PFSK-1 (cell line): ENCODE data around the gene B3GLCT.

Experiments used
- FOXP2 ChIP-seq: optimal IDR thresholded peaks from 2 replicates; pipeline ENCODE3; 2011; ENCODE audit warnings: borderline replicate concordance, control low read depth, inconsistent platforms; ENCODE audit not compliant: insufficient read depth; ENCODE audit errors: extremely low read length, extremely low read depth
- POLR2AphosphoS5 ChIP-seq: IDR thresholded peaks from 2 replicates; pipeline ENCODE4 v1.6.1; 2012; ENCODE audit warnings: low read depth, mild to moderate bottlenecking, control low read depth, low read length, moderate library complexity
- SIN3A ChIP-seq: IDR thresholded peaks from 2 replicates; pipeline ENCODE4 v1.6.1; 2012; ENCODE audit warnings: mild to moderate bottlenecking, low read length, moderate library complexity, borderline replicate concordance; ENCODE audit not compliant: insufficient read depth
- TAF1 ChIP-seq: IDR thresholded peaks from 2 replicates; pipeline ENCODE4 v1.6.1; 2012; ENCODE audit warnings: low read length, control low read depth, borderline replicate concordance; ENCODE audit not compliant: insufficient read depth
- TF ChIP-seq, protein P1 (sequence below), 2 experiments: IDR thresholded peaks; 2 replicates each; pipeline versions ENCODE4 v1.6.1 to v1.8.0; 2011 to 2012; ENCODE audit warnings: low read depth in 2 of 2, low read length in 2 of 2, control low read depth in 1 of 2, inconsistent platforms in 1 of 2, mild to moderate bottlenecking in 1 of 2, moderate library complexity in 1 of 2; ENCODE audit not compliant: insufficient read depth in 1 of 2

B3GLCT gene

DNA sequence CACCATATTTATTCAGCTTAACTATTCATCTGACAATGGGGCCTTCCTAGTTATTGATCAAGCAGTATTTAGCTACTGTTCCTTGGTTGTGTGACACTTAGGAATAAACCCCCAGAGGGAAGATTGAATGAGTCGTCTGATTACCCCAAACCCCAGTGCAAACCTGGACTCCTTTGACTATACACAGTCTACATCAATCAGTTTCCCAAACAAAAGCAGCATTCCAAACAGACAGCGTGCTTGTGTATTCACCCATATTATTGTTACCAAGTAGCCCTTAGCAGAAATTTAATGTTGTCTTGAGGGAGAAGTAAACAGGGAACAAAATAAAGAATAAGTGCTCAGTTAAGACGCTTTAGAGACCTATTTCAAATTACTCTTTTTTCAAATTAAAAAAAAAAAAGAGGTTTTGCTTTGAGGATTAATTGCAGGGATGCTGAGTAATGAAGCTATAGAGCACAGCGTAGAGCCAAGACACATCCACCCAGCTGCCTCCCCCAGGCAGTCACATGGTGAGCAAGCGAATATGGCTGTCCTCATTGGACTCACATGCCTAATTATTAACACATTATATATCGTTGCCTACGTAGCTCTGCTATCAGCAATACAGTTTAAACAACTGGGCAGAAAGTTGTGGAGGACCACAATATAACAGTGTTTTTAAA, 14.7 kb upstream of the B3GLCT start:
- no peak for TF ChIP-seq POLR2AphosphoS5
- TF ChIP-seq TAF1 = no peak
- TF ChIP-seq SIN3A = no peak
- TF ChIP-seq, protein P1, sequence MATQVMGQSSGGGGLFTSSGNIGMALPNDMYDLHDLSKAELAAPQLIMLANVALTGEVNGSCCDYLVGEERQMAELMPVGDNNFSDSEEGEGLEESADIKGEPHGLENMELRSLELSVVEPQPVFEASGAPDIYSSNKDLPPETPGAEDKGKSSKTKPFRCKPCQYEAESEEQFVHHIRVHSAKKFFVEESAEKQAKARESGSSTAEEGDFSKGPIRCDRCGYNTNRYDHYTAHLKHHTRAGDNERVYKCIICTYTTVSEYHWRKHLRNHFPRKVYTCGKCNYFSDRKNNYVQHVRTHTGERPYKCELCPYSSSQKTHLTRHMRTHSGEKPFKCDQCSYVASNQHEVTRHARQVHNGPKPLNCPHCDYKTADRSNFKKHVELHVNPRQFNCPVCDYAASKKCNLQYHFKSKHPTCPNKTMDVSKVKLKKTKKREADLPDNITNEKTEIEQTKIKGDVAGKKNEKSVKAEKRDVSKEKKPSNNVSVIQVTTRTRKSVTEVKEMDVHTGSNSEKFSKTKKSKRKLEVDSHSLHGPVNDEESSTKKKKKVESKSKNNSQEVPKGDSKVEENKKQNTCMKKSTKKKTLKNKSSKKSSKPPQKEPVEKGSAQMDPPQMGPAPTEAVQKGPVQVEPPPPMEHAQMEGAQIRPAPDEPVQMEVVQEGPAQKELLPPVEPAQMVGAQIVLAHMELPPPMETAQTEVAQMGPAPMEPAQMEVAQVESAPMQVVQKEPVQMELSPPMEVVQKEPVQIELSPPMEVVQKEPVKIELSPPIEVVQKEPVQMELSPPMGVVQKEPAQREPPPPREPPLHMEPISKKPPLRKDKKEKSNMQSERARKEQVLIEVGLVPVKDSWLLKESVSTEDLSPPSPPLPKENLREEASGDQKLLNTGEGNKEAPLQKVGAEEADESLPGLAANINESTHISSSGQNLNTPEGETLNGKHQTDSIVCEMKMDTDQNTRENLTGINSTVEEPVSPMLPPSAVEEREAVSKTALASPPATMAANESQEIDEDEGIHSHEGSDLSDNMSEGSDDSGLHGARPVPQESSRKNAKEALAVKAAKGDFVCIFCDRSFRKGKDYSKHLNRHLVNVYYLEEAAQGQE (IDR thresholded peaks at IDR 0.05; ENCODE audit: insufficient read depth in 1 of 2, low read depth in 2 of 2, low read length in 2 of 2) = no peak
- TF ChIP-seq FOXP2 = no peak

DNA sequence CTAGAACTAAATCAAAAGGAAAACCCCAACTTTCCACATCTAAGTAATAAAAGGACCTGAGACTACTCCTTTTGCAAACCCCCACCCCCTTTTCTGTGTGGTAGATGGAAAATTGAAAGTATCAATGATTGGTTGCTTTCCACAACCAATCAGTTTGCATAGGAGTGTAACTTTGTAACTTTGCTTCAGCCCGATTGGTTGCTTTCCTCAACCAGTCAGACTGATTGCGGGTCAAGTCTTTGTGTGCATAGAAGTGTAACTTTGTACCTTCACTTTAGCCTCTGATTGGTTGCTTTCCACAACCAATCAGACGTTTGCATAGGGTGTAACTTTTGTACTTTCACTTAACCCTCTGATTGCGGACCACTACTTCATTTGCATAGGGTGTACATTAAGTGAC, 8.0 kb upstream of the B3GLCT start:
- no peak for TF ChIP-seq SIN3A
- TF ChIP-seq, protein P1 (IDR thresholded peaks at IDR 0.05; ENCODE audit: insufficient read depth in 1 of 2, low read depth in 2 of 2, low read length in 2 of 2) = no peak
- TF ChIP-seq FOXP2 = no peak
- no peak for TF ChIP-seq POLR2AphosphoS5
- TF ChIP-seq TAF1 = no peak

DNA sequence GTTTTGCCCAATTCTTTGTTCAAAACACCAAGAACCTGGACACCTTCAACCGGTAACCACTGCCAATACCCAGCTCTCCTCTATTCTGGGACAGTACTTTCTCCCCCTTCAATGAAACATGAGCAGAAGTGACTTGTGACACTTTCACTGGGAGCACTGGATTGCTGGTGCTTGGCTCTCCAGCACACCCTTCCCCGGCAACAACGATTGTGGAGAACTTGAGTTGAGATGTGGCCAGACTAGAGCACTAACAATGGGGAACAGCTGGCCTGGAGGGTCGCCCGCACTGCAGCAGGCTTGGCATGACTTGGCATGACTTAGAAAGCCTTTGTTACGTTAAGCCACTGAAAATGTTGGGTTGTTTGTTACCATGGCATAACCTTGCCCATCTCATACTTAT, 7.5 kb upstream of the B3GLCT start:
- TF ChIP-seq POLR2AphosphoS5 (no peak), SIN3A (no peak), TAF1 (no peak), FOXP2 (no peak)
- TF ChIP-seq, protein P1 (IDR thresholded peaks at IDR 0.05; ENCODE audit: insufficient read depth in 1 of 2, low read depth in 2 of 2, low read length in 2 of 2) = no peak

DNA sequence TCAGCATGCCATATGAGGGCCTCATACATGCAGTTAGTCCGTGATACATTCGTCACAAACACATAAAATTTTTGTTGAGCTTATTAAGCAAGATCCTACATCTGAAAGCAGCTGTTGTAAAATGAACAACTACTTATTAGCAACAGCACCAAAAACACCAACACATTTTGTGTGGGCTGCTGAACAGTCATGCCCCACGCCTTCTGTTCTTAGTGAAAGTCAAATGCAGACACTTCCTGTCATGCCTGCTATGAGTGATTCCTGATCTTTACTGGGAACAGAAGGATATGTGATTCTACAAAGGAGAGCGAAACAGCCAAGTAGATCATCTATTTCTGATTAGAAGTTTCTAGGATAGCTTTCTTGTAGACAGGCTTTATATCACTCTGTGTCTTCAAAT, 4.2 kb upstream of the B3GLCT start:
- TF ChIP-seq TAF1 (no peak), POLR2AphosphoS5 (no peak), SIN3A (no peak)
- TF ChIP-seq, protein P1 (IDR thresholded peaks at IDR 0.05; ENCODE audit: insufficient read depth in 1 of 2, low read depth in 2 of 2, low read length in 2 of 2) = no peak
